ENCODE measurements around the gene MTHFSD.

DNA sequence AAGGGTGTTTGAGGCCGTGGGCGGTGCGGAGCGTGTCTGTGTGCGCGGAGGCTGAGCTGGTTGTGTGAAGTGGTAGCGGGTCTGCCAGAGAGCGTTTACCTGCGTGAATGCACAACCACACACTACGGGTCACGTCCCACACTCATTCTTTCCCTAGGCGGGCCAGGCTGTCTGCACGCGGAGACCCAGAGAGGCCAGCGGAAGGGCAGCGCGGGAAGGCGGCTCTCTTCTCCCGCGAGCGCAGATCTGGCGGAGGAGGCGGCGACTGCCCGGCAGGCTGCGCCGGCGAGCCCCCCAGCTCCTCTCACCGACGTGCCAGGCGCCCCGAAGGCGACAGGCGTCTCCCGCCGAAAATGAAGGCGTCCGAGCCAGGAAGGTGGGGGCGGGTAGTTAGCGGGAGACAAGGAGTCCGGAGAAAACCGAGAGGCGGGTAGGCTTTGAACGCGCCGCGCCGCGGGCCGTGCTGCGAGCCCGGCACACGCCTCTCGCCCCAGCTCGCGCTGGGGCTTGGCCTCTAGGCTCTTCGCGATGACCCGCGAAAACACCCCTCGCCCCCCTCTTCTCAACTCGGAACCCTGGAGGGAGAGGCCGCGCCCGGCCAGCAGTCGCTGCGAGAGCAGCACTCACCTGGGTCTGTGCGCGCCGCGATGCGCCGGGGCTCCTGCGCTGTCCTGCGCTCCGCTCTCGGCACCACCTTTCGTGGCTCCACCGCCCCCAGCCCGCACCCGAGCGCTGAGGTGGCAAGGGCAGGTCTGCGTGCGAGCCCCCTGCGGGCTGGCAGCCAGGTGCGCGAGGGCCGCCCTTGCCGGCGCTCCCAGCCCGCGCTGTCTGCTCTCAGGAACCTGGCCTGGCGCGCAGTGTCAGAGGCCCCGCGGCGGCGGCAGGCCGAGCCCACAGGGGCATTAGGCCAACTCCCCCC, 46.7 kb downstream of the MTHFSD start:
- TF ChIP-seq, protein P1, sequence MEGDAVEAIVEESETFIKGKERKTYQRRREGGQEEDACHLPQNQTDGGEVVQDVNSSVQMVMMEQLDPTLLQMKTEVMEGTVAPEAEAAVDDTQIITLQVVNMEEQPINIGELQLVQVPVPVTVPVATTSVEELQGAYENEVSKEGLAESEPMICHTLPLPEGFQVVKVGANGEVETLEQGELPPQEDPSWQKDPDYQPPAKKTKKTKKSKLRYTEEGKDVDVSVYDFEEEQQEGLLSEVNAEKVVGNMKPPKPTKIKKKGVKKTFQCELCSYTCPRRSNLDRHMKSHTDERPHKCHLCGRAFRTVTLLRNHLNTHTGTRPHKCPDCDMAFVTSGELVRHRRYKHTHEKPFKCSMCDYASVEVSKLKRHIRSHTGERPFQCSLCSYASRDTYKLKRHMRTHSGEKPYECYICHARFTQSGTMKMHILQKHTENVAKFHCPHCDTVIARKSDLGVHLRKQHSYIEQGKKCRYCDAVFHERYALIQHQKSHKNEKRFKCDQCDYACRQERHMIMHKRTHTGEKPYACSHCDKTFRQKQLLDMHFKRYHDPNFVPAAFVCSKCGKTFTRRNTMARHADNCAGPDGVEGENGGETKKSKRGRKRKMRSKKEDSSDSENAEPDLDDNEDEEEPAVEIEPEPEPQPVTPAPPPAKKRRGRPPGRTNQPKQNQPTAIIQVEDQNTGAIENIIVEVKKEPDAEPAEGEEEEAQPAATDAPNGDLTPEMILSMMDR (conservative IDR thresholded peaks at IDR 0.05; ENCODE audit: low read depth, low read length), result no peak
- TF ChIP-seq EZH2 (IDR thresholded peaks at IDR 0.05; ENCODE audit: low read length, unreplicated experiment), result no peak
